ENCODE measurements around the gene GTPBP3. TPM values are rescaled to one million over a fixed set of nuclear protein-coding genes. Genes with fewer than 3 reads are reported as not detected.

Gene GTPBP3
- total RNA-seq, 1 donor: 10.9 TPM

GRCh38 chr19:17303167-17303939 lies 34.0 kb upstream of the GTPBP3 start, which contains the start of gene ABHD8:
Gene ABHD8, minus strand, starts transcription at chr19:17303425. Its CDS starts 1,809 bp downstream, at chr19:17301616.
- peak; percentile 40 for TF ChIP-seq CTCF (IDR thresholded peaks at IDR 0.05; ENCODE audit: extremely low read depth, low read depth, low read length)
- Histone ChIP-seq H3K27ac (ENCODE audit: low read depth, low read length) (peak within 1 kb of the TSS; percentile 45), H3K4me3 (ENCODE audit: insufficient read depth, low read length) (peak within 1 kb of the TSS; percentile 83), H3K4me2 (ENCODE audit: insufficient read depth, low read length) (peak within 1 kb of the TSS; percentile 83), H3K36me3 (ENCODE audit: insufficient read depth, low read length) (no peaks in the 10 kb centered on the region), H2AFZ (ENCODE audit: low read length) (peak within 1 kb of the TSS; percentile 92), H3K9me3 (ENCODE audit: low read depth, low read length) (no peaks in the 10 kb centered on the region), H4K20me1 (ENCODE audit: insufficient read depth, low read length) (no peaks in the 10 kb centered on the region), H3K27me3 (ENCODE audit: insufficient read depth, low read length) (no peaks in the 10 kb centered on the region), H3K4me1 (ENCODE audit: insufficient read depth, low read length) (peaks cover 31% of the 10 kb centered on the region), H3K79me2 (ENCODE audit: insufficient read depth, low read length) (peaks cover 13% of the 10 kb centered on the region)
- DNase-seq (ENCODE audit: insufficient read length, low spot score, missing footprints): peak; percentile 100

- peak overlapping the region; percentile 83 for H3K4me3 ChIP-seq (ENCODE audit: insufficient read depth, low read length)
- no peak for DNase-seq (ENCODE audit: insufficient read length, low spot score, missing footprints)
- H3K4me2 ChIP-seq (ENCODE audit: insufficient read depth, low read length): peak overlapping the region; percentile 83
- H3K27ac ChIP-seq (ENCODE audit: low read depth, low read length): peak overlapping the region; percentile 45
- H3K36me3 ChIP-seq (ENCODE audit: insufficient read depth, low read length): no peaks in the 10 kb centered on the region
- H3K4me1 ChIP-seq (ENCODE audit: insufficient read depth, low read length): peaks cover 31% of the 10 kb centered on the region
- peaks cover 13% of the 10 kb centered on the region for H3K79me2 ChIP-seq (ENCODE audit: insufficient read depth, low read length)
- no peaks in the 10 kb centered on the region for H3K27me3 ChIP-seq (ENCODE audit: insufficient read depth, low read length)
- no peaks in the 10 kb centered on the region for H3K9me3 ChIP-seq (ENCODE audit: low read depth, low read length)
- TF ChIP-seq CTCF (IDR thresholded peaks at IDR 0.05; ENCODE audit: extremely low read depth, low read depth, low read length): no peak
- peak overlapping the region; percentile 92 for H2AFZ ChIP-seq (ENCODE audit: low read length)
- no peaks in the 10 kb centered on the region for H4K20me1 ChIP-seq (ENCODE audit: insufficient read depth, low read length)
Observed at GRCh38 chr19:17303940-17304267, 33.4 kb upstream of the GTPBP3 start.

GRCh38 chr19:17304386-17305215 lies 32.8 kb upstream of the GTPBP3 start:
- H3K79me2 ChIP-seq (ENCODE audit: insufficient read depth, low read length): peaks cover 16% of the 10 kb centered on the region
- DNase-seq (ENCODE audit: insufficient read length, low spot score, missing footprints): peak; percentile 21
- no peak overlapping the region for H2AFZ ChIP-seq (ENCODE audit: low read length)
- H3K4me2 ChIP-seq (ENCODE audit: insufficient read depth, low read length): peak overlapping the region; percentile 88
- no peaks in the 10 kb centered on the region for H3K36me3 ChIP-seq (ENCODE audit: insufficient read depth, low read length)
- TF ChIP-seq CTCF (IDR thresholded peaks at IDR 0.05; ENCODE audit: extremely low read depth, low read depth, low read length): no peak
- no peaks in the 10 kb centered on the region for H3K9me3 ChIP-seq (ENCODE audit: low read depth, low read length)
- no peak overlapping the region for H3K27ac ChIP-seq (ENCODE audit: low read depth, low read length)
- H3K27me3 ChIP-seq (ENCODE audit: insufficient read depth, low read length): no peaks in the 10 kb centered on the region
- no peaks in the 10 kb centered on the region for H4K20me1 ChIP-seq (ENCODE audit: insufficient read depth, low read length)
- peak overlapping the region; percentile 99 for H3K4me3 ChIP-seq (ENCODE audit: insufficient read depth, low read length)
- peaks cover 31% of the 10 kb centered on the region for H3K4me1 ChIP-seq (ENCODE audit: insufficient read depth, low read length)

GRCh38 chr19:17305216-17305516 lies 32.2 kb upstream of the GTPBP3 start:
- TF ChIP-seq CTCF (IDR thresholded peaks at IDR 0.05; ENCODE audit: extremely low read depth, low read depth, low read length): no peak
- Histone ChIP-seq H3K9me3 (ENCODE audit: low read depth, low read length) (no peaks in the 10 kb centered on the region), H3K27ac (ENCODE audit: low read depth, low read length) (no peak overlapping the region), H3K4me3 (ENCODE audit: insufficient read depth, low read length) (peak overlapping the region; percentile 99), H3K4me1 (ENCODE audit: insufficient read depth, low read length) (peaks cover 35% of the 10 kb centered on the region), H3K36me3 (ENCODE audit: insufficient read depth, low read length) (no peaks in the 10 kb centered on the region), H3K4me2 (ENCODE audit: insufficient read depth, low read length) (peak overlapping the region; percentile 88), H3K79me2 (ENCODE audit: insufficient read depth, low read length) (peaks cover 21% of the 10 kb centered on the region), H4K20me1 (ENCODE audit: insufficient read depth, low read length) (peaks cover 2% of the 10 kb centered on the region), H2AFZ (ENCODE audit: low read length) (peak overlapping the region; percentile 99), H3K27me3 (ENCODE audit: insufficient read depth, low read length) (no peaks in the 10 kb centered on the region)
- no peak for DNase-seq (ENCODE audit: insufficient read length, low spot score, missing footprints)
